NCI-H1417 (cell line): ENCODE data around the gene LRRC71.

Source experiments
- DNase-seq, 3 experiments: peaks; one replicate each; lab custom pipeline; 2025; lab: John Stamatoyannopoulos, UW

LRRC71 gene

DNA sequence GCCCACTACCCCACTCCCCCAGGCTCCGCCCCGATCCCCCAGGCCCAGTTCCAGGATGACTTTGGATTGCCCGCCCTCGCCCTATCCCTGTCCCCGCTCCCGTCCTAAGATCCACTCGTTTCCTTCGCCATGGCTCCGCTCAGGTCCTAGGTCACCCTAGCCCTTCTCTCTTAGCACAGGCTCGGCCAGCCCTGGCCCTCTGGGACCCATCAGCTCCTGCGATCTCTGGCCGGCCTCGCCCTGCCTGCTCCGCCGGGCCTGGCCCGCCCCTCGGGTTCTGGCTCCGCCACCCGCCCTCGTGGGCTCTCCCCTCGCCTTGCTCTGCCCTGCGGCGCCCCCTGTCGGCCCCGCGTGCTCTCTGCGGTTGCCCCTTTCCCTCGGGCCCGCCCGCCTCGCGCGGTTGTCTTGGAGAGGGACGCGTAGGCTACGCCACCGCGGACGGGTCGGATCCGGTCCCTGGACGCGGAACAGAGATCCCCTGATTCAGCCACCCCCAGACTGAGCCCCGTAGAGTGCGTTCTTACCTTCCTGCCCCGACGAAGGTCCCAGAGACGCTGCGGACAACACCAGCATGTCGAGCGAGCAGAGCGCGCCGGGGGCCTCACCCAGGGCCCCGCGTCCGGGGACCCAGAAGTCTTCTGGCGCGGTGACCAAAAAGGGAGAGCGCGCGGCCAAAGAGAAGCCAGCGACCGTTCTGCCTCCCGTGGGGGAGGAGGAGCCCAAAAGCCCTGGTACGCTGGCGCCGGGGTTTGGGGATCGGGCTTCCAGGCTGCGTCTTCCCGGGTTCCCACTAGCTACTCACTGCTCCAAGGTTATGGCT, at the start of gene LRRC71:
Gene LRRC71 (plus strand): TSS at position 400 of the 820 bp plus-strand sequence. CDS start 172 bp downstream, at position 572.
- DNase-seq: no peak

DNA sequence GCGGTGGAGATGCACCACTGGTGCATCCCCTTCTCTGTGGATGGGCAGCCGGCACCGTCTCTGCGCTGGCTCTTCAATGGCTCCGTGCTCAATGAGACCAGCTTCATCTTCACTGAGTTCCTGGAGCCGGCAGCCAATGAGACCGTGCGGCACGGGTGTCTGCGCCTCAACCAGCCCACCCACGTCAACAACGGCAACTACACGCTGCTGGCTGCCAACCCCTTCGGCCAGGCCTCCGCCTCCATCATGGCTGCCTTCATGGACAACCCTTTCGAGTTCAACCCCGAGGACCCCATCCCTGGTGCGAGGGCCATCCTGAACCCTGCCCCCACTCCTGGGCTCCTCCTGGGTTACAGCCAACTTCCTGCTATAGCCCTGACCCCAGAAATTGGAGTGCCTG, 46.8 kb upstream of the LRRC71 start:
- no peak for DNase-seq

DNA sequence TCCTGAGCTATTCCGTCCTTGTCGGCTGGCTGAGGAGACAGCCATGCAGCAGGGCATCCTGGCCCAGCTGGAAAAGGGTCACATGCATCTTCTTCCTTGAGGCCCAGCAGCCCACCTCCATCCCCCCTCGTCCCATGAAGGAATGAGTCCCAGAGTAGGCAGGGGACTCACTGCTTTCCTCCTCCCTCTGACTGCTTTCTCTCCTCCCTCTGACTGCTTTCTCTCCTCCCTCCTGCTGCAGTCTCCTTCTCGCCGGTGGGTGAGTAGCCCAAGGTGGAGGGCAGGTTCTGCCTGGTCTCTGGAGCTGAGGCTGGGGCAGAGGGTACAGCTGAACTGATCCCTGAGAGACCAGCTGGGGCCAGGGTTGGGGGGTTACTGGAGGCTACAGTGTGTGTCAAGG, 46.3 kb upstream of the LRRC71 start:
- no peak for DNase-seq

DNA sequence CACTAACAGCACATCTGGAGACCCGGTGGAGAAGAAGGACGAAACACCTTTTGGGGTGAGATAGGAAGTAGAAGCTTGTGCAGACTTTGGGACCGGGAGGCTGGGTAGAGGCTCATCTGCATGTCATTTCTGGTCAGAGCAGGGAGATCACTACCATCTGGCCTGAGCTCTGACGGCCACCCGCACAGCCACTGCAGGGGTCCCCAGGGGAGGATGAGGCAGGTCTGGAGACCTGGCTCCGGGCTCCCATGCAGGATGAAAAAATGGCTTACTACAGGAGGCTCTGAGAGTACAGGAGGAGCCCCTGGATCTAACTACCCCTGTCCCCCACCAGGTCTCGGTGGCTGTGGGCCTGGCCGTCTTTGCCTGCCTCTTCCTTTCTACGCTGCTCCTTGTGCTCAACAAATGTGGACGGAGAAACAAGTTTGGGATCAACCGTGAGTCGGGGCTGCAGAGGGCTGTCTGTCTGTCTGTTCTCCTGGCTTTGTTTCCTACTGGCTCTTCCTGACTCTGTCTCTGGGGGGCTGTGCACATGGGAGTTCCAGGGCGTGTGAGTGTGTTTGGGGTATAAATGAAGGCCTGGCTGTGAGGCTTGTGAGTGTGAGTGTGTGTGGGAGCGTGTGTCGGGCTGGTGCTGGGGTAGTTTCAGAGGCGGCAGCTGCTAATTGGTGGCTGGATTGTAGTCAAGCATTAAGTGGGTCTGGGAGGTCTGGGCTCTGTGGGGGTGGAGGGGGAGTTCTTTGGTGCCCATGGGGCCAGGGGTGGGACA, 45.7 kb upstream of the LRRC71 start:
- no peak for DNase-seq

DNA sequence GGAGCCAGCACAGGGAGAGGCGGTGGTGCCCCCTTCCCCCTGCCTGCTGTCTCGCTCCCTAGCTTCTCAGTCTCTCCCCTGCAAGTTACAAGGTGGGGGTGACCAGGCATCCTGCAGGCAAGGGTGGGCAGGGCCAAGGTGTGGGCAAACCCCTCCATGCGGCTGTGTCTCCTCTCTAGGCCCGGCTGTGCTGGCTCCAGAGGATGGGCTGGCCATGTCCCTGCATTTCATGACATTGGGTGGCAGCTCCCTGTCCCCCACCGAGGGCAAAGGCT, 45.2 kb upstream of the LRRC71 start:
- DNase-seq: no peak

DNA sequence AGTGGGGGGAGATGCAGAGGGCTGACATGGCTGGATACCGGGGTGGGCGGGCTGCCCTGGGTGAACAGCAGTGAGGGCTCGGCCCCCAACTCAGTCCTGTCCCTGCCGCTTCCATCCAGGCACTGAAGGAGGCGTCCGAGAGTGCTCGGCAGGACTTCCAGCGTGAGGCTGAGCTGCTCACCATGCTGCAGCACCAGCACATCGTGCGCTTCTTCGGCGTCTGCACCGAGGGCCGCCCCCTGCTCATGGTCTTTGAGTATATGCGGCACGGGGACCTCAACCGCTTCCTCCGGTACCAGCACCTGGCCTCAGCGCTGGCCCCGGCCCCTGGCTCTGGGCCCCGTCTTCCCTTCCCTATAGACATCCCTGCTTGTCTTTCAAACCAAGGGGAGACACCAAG, 44.2 kb upstream of the LRRC71 start:
- DNase-seq: no peak

DNA sequence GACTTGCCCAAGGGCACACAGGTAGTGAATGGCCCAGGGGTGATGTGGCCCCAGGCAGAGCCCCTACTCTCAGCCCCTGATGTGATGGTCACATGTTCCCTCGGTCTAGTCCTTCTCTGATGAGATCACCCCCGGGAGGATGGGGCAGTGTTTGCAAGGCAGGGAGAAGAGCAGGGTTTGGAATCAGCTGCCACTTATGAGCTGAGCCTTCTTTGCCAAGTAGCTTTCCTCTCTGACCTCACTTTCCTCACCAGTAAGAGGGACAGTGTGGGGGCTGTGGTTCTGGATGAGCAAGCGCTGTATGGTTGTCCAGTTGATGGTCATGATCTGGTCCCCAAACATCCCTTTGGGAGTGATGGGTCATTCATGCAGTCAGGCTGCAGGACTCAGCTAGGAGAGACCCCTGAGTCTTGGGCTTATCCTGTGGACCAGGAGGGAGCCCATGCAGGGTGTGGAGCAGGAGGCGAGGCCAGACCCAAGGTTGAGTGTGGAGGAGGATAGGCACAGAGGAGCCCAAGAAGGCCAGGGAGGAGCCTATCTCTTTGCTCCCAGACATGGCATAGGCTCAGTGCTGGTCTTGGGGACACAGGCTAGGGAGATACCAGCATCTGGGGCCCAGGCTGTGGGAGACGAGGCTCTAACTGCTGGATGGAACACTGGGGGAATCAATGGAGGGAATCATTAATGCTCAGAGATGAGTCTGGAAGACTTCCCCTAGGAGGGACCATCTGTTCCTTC, 42.8 kb upstream of the LRRC71 start:
- no peak for DNase-seq

DNA sequence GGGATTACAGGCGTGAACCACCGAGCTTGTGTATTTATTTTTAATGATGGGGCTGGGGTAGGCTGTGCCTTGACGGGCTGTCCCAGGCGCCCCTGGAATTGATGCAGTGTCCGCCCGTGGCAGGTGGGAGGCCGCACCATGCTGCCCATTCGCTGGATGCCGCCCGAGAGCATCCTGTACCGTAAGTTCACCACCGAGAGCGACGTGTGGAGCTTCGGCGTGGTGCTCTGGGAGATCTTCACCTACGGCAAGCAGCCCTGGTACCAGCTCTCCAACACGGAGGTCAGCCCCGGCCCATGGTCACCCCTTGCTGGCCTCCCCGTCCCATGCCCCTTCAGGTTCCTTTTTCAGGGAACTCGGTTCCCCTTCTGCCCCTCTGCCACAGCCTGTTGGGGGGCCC, 40.6 kb upstream of the LRRC71 start:
- DNase-seq: no peak

DNA sequence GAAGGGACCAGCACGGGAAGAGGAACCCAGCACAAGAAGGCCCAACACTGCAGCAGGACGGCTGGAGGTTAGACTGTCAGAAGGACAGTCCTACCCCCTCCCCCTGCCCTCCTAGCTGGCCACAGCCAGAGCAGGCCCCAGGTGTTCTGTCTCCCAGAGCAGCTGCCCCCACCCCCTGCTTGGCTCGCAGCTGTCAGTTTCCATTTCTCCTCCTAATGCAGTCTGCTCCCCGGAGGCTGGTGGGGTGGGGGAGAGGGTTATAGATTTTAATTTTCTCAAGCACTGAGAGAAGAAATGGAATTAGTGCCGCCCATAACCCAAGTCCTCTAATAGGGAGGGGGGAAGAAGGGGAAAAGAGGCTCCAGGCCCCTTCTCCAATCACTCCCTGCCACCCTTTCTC, 40.0 kb upstream of the LRRC71 start:
- DNase-seq: no peak

DNA sequence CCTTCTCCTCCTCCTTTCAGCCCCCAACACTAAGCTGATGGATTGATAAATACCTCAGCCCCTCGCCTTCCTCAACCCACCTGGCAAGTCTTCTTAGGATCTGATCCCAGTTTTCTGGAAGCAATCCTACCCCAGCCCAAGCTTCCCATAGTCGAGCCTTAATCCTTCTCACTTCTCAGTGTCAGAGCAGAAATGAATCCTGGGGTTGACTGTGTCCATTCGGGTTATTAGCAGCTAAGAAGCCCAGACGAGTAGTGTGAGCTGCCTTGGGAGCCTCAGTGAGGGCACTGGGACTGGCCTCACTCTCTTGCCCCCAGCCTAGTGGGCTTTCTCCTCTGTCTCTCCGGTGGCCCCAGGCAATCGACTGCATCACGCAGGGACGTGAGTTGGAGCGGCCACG, 39.3 kb upstream of the LRRC71 start:
- no peak for DNase-seq

DNA sequence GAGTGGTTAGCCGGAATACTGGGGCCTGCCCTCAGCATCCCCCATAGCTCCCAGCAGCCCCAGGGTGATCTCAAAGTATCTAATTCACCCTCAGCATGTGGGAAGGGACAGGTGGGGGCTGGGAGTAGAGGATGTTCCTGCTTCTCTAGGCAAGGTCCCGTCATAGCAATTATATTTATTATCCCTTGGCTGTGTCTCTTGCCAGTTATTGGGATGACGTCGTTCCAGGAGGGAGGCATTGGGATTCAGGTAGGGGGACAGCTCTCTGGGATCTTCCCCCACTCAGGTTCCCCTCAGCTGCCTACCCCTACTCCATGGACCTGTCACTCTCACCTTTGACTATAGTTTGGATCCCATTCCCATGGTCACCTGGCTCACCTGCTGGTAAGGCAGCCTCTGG, 38.8 kb upstream of the LRRC71 start:
- DNase-seq: no peak

DNA sequence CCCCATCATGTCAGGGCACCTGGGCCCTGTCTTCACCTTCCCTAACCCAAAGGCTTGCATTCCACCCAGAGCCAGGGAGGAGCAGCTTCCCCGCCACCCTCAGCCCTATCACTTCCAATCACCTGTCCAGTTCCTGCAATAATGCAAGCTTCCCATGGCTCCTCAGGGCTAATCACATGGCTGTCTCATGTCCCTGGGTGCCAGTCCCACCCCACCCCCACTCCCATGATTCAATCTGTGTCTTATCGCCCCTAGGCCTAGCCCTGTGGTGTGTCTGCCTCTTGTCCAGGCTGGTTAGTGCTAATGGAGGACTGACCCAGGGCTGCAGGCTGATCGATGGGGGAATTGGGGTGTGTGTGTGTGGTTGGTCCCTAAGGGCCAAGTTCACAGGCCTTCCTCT, 37.9 kb upstream of the LRRC71 start:
- DNase-seq: no peak

DNA sequence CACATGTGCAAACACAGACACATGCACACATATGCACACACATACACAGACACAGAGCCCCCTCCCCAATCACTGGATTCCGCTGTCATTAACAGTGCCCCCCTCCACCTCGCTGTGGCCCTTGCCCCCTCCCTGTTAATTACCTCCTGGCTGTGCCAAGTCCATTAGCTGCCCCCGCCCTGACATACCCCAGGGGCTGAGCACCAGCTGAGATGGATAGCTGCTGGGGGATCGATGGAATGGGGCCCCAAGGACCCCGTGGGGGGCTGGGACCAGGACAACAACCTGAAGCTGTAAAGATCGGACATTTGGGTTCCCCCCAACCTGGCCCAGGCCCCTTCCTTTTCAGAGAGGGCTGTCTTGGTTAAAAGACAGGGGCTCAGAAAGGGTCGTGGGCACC, 36.5 kb upstream of the LRRC71 start:
- DNase-seq: no peak

DNA sequence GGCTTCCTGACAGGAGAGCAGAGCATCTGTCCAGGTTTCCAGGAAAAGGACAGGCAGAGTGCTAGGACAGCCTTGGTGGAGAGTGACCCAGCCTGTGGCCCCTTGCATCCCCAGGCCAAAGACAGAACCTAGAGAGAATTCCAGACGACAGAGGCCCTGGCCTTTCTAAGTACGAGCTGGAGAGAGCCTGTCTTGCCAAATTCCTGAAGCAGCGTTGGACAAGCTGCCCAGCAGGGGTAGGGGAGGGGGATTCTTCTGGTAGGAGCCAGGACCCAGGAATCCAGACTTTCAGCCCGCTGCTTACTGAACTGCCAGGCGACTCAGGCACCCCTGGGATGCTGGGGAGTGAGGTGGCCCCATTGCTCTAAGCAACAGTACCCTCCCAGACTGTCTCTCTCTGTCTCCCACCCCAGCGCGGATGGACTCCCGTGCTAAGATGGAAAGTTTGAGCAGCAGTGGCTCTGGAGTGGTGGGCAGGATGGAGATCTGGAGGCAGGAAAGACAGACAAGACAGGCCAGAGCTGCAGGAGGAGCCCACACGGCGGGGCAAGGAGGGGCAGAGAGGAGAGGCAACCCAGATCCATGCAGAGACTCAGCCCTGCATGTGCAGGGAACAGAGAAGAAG, 35.8 kb upstream of the LRRC71 start:
- no peak for DNase-seq

DNA sequence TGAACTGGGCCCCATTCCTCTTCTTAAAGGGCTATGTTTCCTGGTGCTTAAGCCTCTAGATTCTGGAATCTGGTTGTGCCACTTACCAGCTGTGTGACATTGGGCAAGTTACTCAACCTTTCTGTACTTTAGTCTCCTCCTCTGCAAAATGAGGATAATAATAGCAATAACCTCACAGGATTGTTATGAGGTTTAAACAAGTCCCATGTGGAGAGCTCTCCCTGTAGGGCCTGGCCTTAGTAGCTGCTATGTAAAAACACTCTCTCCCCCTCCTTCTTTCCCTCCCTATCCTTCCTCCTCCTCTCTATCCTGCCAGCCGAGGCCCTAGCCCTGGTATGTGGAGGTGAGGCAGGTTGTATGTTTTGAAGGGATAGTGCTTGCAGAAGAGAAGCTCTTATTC, 35.1 kb upstream of the LRRC71 start:
- DNase-seq: no peak

DNA sequence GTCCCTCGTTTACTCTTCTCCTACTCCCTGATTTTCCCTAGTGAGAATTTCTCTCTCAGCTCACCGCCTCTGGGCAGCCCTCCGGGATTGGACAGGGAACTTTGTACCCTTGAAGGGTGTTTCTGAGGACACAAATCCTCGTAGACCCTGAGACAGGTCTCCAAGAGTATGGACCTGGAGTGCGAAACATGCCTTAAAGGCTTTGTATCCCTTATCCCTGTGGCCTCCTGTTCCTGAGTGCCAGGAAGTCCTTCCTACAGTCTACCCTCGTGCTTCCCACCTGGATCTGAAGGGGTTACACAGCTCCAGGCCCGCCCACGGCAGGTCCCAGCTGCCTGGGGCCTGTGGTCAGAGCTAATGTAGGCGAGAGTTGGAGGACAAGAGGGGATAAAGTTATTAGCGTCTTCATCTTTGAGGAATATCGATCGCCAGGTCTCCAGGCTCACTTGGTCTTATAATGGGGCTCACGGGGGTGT, 34.5 kb upstream of the LRRC71 start:
- no peak for DNase-seq

DNA sequence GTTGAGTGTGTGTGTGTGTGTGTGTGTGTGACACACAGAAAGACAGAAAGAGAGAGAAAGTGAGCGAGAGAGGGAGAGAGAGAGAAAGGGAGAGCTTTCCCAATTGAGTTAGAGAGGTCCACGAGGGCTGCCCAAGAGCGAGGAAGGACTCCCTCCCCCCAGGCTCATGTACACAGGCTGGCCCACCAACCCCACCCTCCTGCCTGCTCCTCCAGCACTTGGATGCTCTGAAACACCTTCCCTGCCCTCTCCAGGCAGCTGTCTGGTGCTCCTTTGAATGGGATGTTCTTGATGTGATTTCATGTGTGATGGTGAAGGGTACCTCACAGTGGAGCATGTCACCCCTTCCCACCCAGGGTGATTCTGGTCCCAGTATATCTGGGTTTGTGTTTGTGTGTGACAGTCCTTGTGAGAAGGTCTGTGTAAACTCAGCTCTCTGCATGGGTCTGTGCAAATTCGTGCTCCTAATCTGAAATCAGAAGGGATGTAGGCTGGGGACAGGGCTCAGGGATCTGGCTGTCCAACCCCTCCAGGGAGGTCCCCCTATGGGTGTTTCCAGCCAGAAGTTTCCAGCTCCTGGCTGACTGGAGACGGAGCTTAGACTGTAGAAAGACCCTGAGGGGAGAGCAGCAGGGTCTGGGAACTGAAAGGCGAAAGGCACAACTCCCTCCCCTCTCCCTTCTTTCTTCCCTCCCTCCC, 33.7 kb upstream of the LRRC71 start:
- DNase-seq: peak in 2 of 3 experiments; percentile 26 to 49

DNA sequence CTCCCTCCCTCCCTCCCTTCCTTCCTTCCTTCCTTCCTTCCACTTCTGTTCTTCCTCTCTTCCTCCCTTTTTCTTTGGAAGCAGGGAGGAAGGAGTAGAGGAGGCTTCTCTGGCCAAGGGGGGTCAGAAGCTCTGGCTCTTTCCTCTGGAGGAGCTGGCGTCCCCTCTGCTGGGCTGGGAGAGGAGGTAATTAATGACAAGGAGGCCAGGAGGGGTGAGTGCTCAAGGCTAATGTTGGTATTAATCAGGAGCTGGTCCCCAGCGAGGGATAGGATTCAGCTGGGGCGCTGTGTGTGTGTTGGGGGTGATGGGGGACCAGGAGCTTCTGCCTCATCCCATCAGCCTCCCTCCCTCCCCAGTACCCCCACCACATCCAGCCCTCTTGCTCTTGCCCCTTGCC, 33.1 kb upstream of the LRRC71 start:
- DNase-seq: peak in 2 of 3 experiments; percentile 53 to 78

DNA sequence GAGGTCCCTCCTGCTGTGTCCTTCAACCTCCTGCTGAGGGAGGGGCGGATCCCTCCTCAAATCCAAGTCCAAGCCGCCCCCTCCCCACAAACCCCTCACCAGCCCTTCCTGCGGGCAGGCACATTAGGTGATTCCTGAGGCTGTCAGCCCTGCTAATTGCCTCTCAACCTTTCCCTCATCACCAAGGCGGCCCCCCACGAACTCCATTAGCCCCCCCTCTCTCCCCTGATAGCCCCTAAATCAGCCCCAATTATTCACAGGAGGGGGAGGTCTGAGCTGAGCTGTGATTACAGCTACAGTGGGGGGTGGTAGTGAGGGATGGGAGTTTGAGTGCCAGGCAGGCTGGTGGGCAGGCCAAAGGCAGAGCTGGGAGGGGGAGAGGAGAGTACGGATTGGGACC, 32.7 kb upstream of the LRRC71 start:
- DNase-seq: peak in 2 of 3 experiments; percentile 53 to 81

DNA sequence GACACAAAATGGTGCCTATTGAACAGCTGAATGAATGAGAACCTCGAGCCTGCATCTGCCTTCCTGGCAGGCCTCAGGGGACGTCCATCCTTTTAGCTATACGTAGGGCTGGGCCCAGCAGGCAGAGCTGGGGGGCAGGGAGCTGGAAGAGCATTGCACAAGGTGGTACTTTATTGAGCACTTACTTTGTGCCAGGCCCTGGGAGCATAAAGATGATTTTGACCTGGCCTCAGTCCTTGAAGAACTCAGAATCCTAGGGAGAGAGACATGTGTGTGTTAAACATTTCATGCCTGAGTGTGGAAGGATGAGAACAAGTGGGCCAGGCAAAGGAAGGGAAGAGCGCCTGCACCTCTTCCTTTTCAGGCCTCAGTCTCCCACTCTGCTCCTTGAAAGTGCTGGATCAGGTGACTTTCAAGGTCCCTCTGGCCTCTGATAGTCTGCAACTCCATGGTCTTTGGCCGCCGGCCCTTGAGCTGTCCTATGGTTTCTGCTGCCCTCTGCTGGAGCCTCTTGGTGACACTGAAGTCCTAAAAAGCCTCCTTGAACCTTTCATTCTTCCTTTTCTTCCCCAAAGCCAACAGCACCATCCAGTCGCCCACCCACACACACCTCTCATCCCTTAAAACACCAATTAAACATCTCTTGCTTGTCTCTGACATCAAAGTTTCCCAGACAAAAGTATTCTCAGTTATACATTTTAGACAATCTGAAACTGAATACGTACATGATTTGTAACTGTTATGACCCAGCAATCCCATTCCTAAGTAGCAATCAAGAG, 30.4 kb upstream of the LRRC71 start:
- DNase-seq: peak; percentile 63 to 93 (median 88)
